HEK293 (cell line): Measurements from ENCODE around the gene UBE2J2.
A peak's percentile ranks its signal among the peaks of the same experiment; 100 is the strongest.

ENCODE experiments used
- GLI4 ChIP-seq: fragments of 450-650 bp; formaldehyde crosslinking; IDR thresholded peaks from 2 replicates; pipeline ENCODE4 v1.5.1; 2016; ENCODE audit warnings: missing biosample characterization, missing genetic modification characterization
- GLIS2 ChIP-seq: fragments of 450-650 bp; formaldehyde crosslinking; IDR thresholded peaks from 2 replicates; pipeline ENCODE4 v1.5.1; 2016; ENCODE audit warnings: missing biosample characterization, missing genetic modification characterization
- KLF8 ChIP-seq: fragments of 450-650 bp; formaldehyde crosslinking; IDR thresholded peaks from 2 replicates; pipeline ENCODE4 v1.5.1; 2016; ENCODE audit warnings: missing biosample characterization, missing genetic modification characterization
- KLF9 ChIP-seq: fragments of 450-650 bp; formaldehyde crosslinking; IDR thresholded peaks from 2 replicates; pipeline ENCODE4 v1.5.1; 2016; ENCODE audit warnings: missing biosample characterization, missing genetic modification characterization, low read depth
- MEIS1 ChIP-seq: sonication (generic); formaldehyde crosslinking; IDR thresholded peaks from 2 replicates; pipeline ENCODE4 v1.8.1; 2022; ENCODE audit warnings: missing genetic modification reagents, mild to moderate bottlenecking, borderline replicate concordance
- ZBTB8A ChIP-seq: fragments of 450-650 bp; formaldehyde crosslinking; IDR thresholded peaks from 2 replicates; pipeline ENCODE4 v1.5.1; 2016; ENCODE audit warnings: missing biosample characterization, missing genetic modification characterization
- ZFP37 ChIP-seq: fragments of 450-650 bp; formaldehyde crosslinking; IDR thresholded peaks from 2 replicates; pipeline ENCODE4 v1.5.1; 2016; ENCODE audit warnings: missing biosample characterization, missing genetic modification characterization
- ZFP41 ChIP-seq: fragments of 450-650 bp; formaldehyde crosslinking; IDR thresholded peaks from 2 replicates; pipeline ENCODE4 v1.5.1; 2016; ENCODE audit warnings: missing biosample characterization, missing genetic modification characterization, borderline replicate concordance
- ZNF132 ChIP-seq: fragments of 450-650 bp; formaldehyde crosslinking; IDR thresholded peaks from 2 replicates; pipeline ENCODE4 v1.5.1; 2017; ENCODE audit warnings: missing biosample characterization, missing genetic modification characterization, borderline replicate concordance
- ZNF140 ChIP-seq: fragments of 450-650 bp; formaldehyde crosslinking; IDR thresholded peaks from 2 replicates; pipeline ENCODE4 v1.5.1; 2016; ENCODE audit warnings: missing biosample characterization, missing genetic modification characterization
- ZNF184 ChIP-seq: fragments of 450-650 bp; IDR thresholded peaks from 2 replicates; pipeline ENCODE4 v1.5.1; 2018; ENCODE audit warnings: missing biosample characterization, mild to moderate bottlenecking, missing genetic modification characterization
- ZNF214 ChIP-seq: fragments of 450-650 bp; formaldehyde crosslinking; IDR thresholded peaks from 2 replicates; pipeline ENCODE4 v1.5.1; 2017; ENCODE audit warnings: missing biosample characterization, mild to moderate bottlenecking, missing genetic modification characterization, borderline replicate concordance
- ZNF292 ChIP-seq: fragments of 450-650 bp; formaldehyde crosslinking; IDR thresholded peaks from 2 replicates; pipeline ENCODE4 v1.5.1; 2016; ENCODE audit warnings: low read depth, missing biosample characterization, missing genetic modification characterization, borderline replicate concordance
- ZNF335 ChIP-seq: fragments of 450-650 bp; formaldehyde crosslinking; conservative IDR thresholded peaks from 2 replicates; pipeline ENCODE4 v1.5.1; 2016; ENCODE audit warnings: missing biosample characterization, missing genetic modification characterization
- ZNF354C ChIP-seq: fragments of 450-650 bp; formaldehyde crosslinking; IDR thresholded peaks from 2 replicates; pipeline ENCODE4 v1.5.1; 2016; ENCODE audit warnings: missing biosample characterization, missing genetic modification characterization, low read depth, borderline replicate concordance
- ZNF548 ChIP-seq: fragments of 450-650 bp; formaldehyde crosslinking; IDR thresholded peaks from 2 replicates; pipeline ENCODE4 v1.5.1; 2016; ENCODE audit warnings: missing biosample characterization, missing genetic modification characterization
- ZNF555 ChIP-seq: fragments of 450-650 bp; formaldehyde crosslinking; conservative IDR thresholded peaks from 2 replicates; pipeline ENCODE4 v1.5.1; 2017; ENCODE audit warnings: missing biosample characterization, mild to moderate bottlenecking, missing genetic modification characterization, inconsistent platforms
- ZNF639 ChIP-seq: fragments of 450-650 bp; formaldehyde crosslinking; IDR thresholded peaks from 2 replicates; pipeline ENCODE4 v1.5.1; 2016; ENCODE audit warnings: missing biosample characterization, missing genetic modification characterization
- ZNF645 ChIP-seq: fragments of 450-650 bp; formaldehyde crosslinking; IDR thresholded peaks from 2 replicates; pipeline ENCODE4; 2016; ENCODE audit warnings: missing biosample characterization, missing genetic modification characterization
- ZNF692 ChIP-seq: fragments of 450-650 bp; formaldehyde crosslinking; IDR thresholded peaks from 2 replicates; pipeline ENCODE4 v1.5.1; 2016; ENCODE audit warnings: missing biosample characterization, missing genetic modification characterization
- ZNF776 ChIP-seq: fragments of 450-650 bp; formaldehyde crosslinking; IDR thresholded peaks from 2 replicates; pipeline ENCODE4 v1.5.0; 2017; ENCODE audit warnings: missing biosample characterization, missing genetic modification characterization, borderline replicate concordance
- ZNF830 ChIP-seq: fragments of 450-650 bp; IDR thresholded peaks from 2 replicates; pipeline ENCODE4 v1.5.0; 2018; ENCODE audit warnings: missing biosample characterization, missing genetic modification characterization, low read depth, mild to moderate bottlenecking, moderate library complexity
- ZNF837 ChIP-seq: fragments of 450-650 bp; formaldehyde crosslinking; IDR thresholded peaks from 2 replicates; pipeline ENCODE4 v1.5.1; 2016; ENCODE audit warnings: missing biosample characterization, missing genetic modification characterization
- TF ChIP-seq, protein P1 (sequence below): fragments of 450-650 bp; formaldehyde crosslinking; IDR thresholded peaks from 2 replicates; pipeline ENCODE4 v1.5.1; 2016; ENCODE audit warnings: missing biosample characterization, missing genetic modification characterization
- TF ChIP-seq, protein P2 (sequence below): fragments of 450-650 bp; IDR thresholded peaks from 2 replicates; pipeline ENCODE4 v1.5.1; 2018; ENCODE audit warnings: missing biosample characterization, missing genetic modification characterization
- TF ChIP-seq, protein P3 (sequence below): fragments of 450-650 bp; formaldehyde crosslinking; IDR thresholded peaks from 2 replicates; pipeline ENCODE4 v1.5.1; 2016; ENCODE audit warnings: missing biosample characterization, missing genetic modification characterization, low read depth
- TF ChIP-seq, protein P4 (sequence below): fragments of 450-650 bp; formaldehyde crosslinking; IDR thresholded peaks from 2 replicates; pipeline ENCODE4 v1.5.1; 2016; ENCODE audit warnings: missing biosample characterization, missing genetic modification characterization

Gene UBE2J2

GRCh38 chr1:1296070-1297061 lies 22.7 kb upstream of the UBE2J2 start (continued):
- TF ChIP-seq ZNF555 (tag by site-specific recombination) (no peak), ZNF837 (no peak), ZNF354C (tag by site-specific recombination) (no peak), MEIS1 (CRISPR knock-in tag) (no peak), ZNF548 (tag by site-specific recombination) (no peak), ZNF214 (no peak), KLF8 (tag by site-specific recombination) (peak; percentile 84; the same call in 1 of the 2 replicates), GLI4 (tag by site-specific recombination) (no peak), ZFP41 (no peak), ZNF639 (tag by site-specific recombination) (no peak), GLIS2 (tag by site-specific recombination) (0 out of 2 replicates have a peak, but pooled peaks have one; percentile 17), ZNF184 (tag by site-specific recombination) (no peak), ZNF830 (tag by site-specific recombination) (no peak), ZNF132 (tag by site-specific recombination) (no peak), ZFP37 (tag by site-specific recombination) (no peak), ZNF692 (tag by site-specific recombination) (no peak), KLF9 (no peak), ZNF292 (tag by site-specific recombination) (no peak), ZNF335 (no peak), ZNF140 (no peak), ZNF776 (tag by site-specific recombination) (no peak), ZNF645 (tag by site-specific recombination) (no peak), ZBTB8A (tag by site-specific recombination) (no peak)
- TF ChIP-seq, protein P1, sequence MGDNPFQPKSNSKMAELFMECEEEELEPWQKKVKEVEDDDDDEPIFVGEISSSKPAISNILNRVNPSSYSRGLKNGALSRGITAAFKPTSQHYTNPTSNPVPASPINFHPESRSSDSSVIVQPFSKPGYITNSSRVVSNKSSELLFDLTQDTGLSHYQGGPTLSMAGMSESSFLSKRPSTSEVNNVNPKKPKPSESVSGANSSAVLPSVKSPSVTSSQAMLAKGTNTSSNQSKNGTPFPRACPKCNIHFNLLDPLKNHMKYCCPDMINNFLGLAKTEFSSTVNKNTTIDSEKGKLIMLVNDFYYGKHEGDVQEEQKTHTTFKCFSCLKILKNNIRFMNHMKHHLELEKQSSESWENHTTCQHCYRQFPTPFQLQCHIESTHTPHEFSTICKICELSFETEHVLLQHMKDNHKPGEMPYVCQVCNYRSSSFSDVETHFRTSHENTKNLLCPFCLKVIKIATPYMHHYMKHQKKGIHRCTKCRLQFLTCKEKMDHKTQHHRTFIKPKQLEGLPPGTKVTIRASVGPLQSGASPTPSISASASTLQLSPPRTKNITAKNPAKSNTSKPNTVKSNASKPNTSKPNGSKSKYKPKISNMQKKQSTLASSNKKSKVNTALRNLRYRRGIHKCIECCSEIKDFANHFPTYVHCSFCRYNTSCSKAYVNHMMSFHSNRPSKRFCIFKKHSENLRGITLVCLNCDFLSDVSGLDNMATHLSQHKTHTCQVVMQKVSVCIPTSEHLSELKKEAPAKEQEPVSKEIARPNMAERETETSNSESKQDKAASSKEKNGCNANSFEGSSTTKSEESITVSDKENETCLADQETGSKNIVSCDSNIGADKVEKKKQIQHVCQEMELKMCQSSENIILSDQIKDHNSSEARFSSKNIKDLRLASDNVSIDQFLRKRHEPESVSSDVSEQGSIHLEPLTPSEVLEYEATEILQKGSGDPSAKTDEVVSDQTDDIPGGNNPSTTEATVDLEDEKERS (tag by site-specific recombination) = no peak
- TF ChIP-seq, protein P2, sequence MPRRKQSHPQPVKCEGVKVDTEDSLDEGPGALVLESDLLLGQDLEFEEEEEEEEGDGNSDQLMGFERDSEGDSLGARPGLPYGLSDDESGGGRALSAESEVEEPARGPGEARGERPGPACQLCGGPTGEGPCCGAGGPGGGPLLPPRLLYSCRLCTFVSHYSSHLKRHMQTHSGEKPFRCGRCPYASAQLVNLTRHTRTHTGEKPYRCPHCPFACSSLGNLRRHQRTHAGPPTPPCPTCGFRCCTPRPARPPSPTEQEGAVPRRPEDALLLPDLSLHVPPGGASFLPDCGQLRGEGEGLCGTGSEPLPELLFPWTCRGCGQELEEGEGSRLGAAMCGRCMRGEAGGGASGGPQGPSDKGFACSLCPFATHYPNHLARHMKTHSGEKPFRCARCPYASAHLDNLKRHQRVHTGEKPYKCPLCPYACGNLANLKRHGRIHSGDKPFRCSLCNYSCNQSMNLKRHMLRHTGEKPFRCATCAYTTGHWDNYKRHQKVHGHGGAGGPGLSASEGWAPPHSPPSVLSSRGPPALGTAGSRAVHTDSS (tag by site-specific recombination) = no peak
- TF ChIP-seq, protein P3, sequence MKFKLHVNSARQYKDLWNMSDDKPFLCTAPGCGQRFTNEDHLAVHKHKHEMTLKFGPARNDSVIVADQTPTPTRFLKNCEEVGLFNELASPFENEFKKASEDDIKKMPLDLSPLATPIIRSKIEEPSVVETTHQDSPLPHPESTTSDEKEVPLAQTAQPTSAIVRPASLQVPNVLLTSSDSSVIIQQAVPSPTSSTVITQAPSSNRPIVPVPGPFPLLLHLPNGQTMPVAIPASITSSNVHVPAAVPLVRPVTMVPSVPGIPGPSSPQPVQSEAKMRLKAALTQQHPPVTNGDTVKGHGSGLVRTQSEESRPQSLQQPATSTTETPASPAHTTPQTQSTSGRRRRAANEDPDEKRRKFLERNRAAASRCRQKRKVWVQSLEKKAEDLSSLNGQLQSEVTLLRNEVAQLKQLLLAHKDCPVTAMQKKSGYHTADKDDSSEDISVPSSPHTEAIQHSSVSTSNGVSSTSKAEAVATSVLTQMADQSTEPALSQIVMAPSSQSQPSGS = no peak
- TF ChIP-seq, protein P4, sequence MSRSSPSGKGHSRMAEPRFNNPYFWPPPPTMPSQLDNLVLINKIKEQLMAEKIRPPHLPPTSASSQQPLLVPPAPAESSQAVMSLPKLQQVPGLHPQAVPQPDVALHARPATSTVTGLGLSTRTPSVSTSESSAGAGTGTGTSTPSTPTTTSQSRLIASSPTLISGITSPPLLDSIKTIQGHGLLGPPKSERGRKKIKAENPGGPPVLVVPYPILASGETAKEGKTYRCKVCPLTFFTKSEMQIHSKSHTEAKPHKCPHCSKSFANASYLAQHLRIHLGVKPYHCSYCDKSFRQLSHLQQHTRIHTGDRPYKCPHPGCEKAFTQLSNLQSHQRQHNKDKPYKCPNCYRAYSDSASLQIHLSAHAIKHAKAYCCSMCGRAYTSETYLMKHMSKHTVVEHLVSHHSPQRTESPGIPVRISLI (tag by site-specific recombination) = no peak
